ENCODE measurements around the gene BEST4.
"Not testable (repeated sequence)": the region's sequence is repeated elsewhere in the genome, so short reads cannot be mapped to it uniquely, and the experiment has no call there.

BEST4 gene

DNA sequence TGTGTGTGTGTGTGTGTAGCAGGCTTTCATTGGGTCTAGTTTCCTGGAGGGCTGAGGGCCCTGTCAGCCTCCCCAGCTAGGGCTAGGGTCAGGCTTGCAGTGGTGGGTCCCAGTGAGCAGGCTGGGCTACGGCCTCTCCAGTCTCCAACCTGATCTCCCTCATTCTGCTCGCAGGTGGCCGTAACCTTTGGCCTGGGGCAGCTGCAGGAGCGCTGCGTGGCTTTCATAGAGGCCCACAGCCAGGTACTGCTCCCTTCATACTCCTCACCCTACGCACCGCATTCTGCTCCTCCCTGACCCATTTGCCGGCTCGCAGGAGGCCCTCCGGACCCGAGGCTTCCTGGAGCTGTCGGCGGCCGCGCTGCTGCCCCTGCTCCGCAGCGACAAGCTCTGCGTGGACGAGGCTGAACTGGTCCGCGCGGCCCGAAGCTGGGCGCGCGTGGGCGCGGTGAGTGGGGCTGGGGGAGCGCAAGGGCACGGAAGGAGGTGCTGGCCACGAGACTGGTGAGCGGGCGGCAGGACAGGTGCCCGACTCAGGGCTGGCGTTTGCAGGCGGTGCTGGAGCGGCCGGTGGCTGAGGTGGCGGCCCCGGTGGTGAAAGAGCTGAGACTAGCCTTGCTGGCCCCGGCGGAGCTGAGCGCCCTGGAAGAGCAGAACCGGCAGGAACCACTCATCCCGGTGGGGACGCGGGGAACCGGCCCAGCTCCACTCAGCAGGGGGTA, 25.0 kb upstream of the BEST4 start:
- DNase-seq (ENCODE audit: low read depth in 1 of 2, low spot score in 1 of 2), result no peak
- TF ChIP-seq SPI1 (IDR thresholded peaks at IDR 0.05; ENCODE audit: borderline replicate concordance, low read depth) (no peak), POLR2AphosphoS5 (IDR thresholded peaks at IDR 0.05; ENCODE audit: low read depth) (no peak), REST (IDR thresholded peaks at IDR 0.05; ENCODE audit: insufficient replicate concordance, low read depth) (no peak), CTCF (IDR thresholded peaks at IDR 0.05; ENCODE audit: insufficient read depth, low read length) (no peak), GABPA (IDR thresholded peaks at IDR 0.05; ENCODE audit: low read depth) (no peak)
- Histone ChIP-seq H3K4me3 (replicated peaks; ENCODE audit: insufficient read depth, low read length) (peak overlapping the region; percentile 48), H3K27ac (replicated peaks) (no peak overlapping the region; the same call in 1 of the 2 replicates), H3K27me3 (ENCODE audit: insufficient read depth, poor library complexity, severe bottlenecking) (no peaks in the 10 kb centered on the region)

DNA sequence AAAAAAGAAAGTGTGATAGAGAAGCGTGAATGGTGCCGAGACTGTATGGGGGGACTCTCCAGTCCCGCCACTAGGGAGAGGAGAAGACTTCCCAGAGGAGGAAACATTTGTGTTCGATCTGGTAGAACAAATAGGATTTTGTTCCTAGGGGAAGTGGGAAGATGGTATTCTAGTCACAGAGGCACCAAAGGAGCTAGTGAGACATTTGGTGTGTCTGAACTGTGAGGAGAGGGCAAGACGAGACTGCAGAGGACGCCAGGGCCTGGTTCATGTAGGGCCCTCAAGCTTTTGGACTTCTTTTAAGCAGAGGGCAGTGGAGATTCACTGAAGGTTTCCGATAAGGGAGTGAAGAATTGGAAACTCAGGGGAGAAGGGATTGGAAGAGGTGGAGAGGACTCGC, 23.3 kb upstream of the BEST4 start:
- TF ChIP-seq GABPA (IDR thresholded peaks at IDR 0.05; ENCODE audit: low read depth) (no peak), SPI1 (IDR thresholded peaks at IDR 0.05; ENCODE audit: borderline replicate concordance, low read depth) (no peak), REST (IDR thresholded peaks at IDR 0.05; ENCODE audit: insufficient replicate concordance, low read depth) (no peak), CTCF (IDR thresholded peaks at IDR 0.05; ENCODE audit: insufficient read depth, low read length) (no peak), POLR2AphosphoS5 (IDR thresholded peaks at IDR 0.05; ENCODE audit: low read depth) (no peak)
- no peak overlapping the region for H3K4me3 ChIP-seq (replicated peaks; ENCODE audit: insufficient read depth, low read length)
- no peak for DNase-seq (ENCODE audit: low read depth in 1 of 2, low spot score in 1 of 2)
- H3K27ac ChIP-seq (replicated peaks), result no peak overlapping the region
- H3K27me3 ChIP-seq (ENCODE audit: insufficient read depth, poor library complexity, severe bottlenecking), result no peaks in the 10 kb centered on the region

- not testable (repeated sequence) for DNase-seq (ENCODE audit: low read depth in 1 of 2, low spot score in 1 of 2); H3K4me3 ChIP-seq (replicated peaks; ENCODE audit: insufficient read depth, low read length); H3K27me3 ChIP-seq (ENCODE audit: insufficient read depth, poor library complexity, severe bottlenecking)
- H3K27ac ChIP-seq (replicated peaks), result peak overlapping the region; percentile 100
Observed at GRCh38 chr1:44810762-44811105, 22.8 kb upstream of the BEST4 start.

- peak overlapping the region; percentile 100 for H3K27ac ChIP-seq (replicated peaks)
- no peak for TF ChIP-seq REST (IDR thresholded peaks at IDR 0.05; ENCODE audit: insufficient replicate concordance, low read depth)
- no peak for TF ChIP-seq GABPA (IDR thresholded peaks at IDR 0.05; ENCODE audit: low read depth)
- no peak for TF ChIP-seq POLR2AphosphoS5 (IDR thresholded peaks at IDR 0.05; ENCODE audit: low read depth)
- DNase-seq (ENCODE audit: low read depth in 1 of 2, low spot score in 1 of 2), result peak in 1 of 2 experiments; percentile 75
Observed at GRCh38 chr1:44810101-44810761, 22.3 kb upstream of the BEST4 start.

More at GRCh38 chr1:44810101-44810761, 22.3 kb upstream of the BEST4 start:
- no peaks in the 10 kb centered on the region for H3K27me3 ChIP-seq (ENCODE audit: insufficient read depth, poor library complexity, severe bottlenecking)
- no peak overlapping the region for H3K4me3 ChIP-seq (replicated peaks; ENCODE audit: insufficient read depth, low read length)

All from HL-60 (cell line).